HepG2 (cell line): ENCODE results near the gene NUDT2. TPM values are rescaled to one million over a fixed set of nuclear protein-coding genes. Genes with fewer than 3 reads are reported as not detected.

Source experiments
- AGO1 ChIP-seq: fragments of 200-400 bp; formaldehyde crosslinking; IDR thresholded peaks from 2 replicates; pipeline ENCODE4 v1.6.1; 2017; ENCODE audit warnings: mild to moderate bottlenecking, low read depth, low read length, moderate library complexity; ENCODE audit not compliant: poor library complexity, severe bottlenecking
- E2F1 ChIP-seq: sonication (generic); formaldehyde crosslinking; IDR thresholded peaks from 2 replicates; pipeline ENCODE4 v1.5.0; 2020; ENCODE audit warnings: missing genetic modification reagents
- GABPA ChIP-seq, 2 experiments: IDR thresholded peaks; 2 replicates each; pipeline ENCODE4 v1.6.1; 2011 to 2016; ENCODE audit warnings: low read depth in 2 of 2, low read length in 1 of 2, missing biosample characterization in 1 of 2, missing genetic modification characterization in 1 of 2
- HOXD1 ChIP-seq: sonication (generic); formaldehyde crosslinking; IDR thresholded peaks from 2 replicates; pipeline ENCODE4 v1.5.0; 2020; ENCODE audit warnings: missing genetic modification reagents
- MYC ChIP-seq: sonication (generic); formaldehyde crosslinking; IDR thresholded peaks from 2 replicates; pipeline ENCODE4 v1.9.0; 2021; ENCODE audit warnings: missing genetic modification reagents, borderline replicate concordance
- ONECUT2 ChIP-seq: sonication (generic); formaldehyde crosslinking; IDR thresholded peaks from 2 replicates; pipeline ENCODE4 v1.4.0; 2020; ENCODE audit warnings: missing genetic modification reagents
- PRMT3 ChIP-seq: sonication (generic); formaldehyde crosslinking; IDR thresholded peaks from 2 replicates; pipeline ENCODE4 v1.8.1; 2022; ENCODE audit warnings: low read depth, mild to moderate bottlenecking, moderate library complexity, missing genetic modification reagents, borderline replicate concordance
- SETDB1 ChIP-seq: sonication (generic); formaldehyde crosslinking; IDR thresholded peaks from 2 replicates; pipeline ENCODE4 v1.5.1; 2020; ENCODE audit warnings: missing genetic modification reagents, mild to moderate bottlenecking, borderline replicate concordance
- SP1 ChIP-seq, 2 experiments: fragments of 450-650 bp in 1 of 2; sonication (generic) in 1 of 2; formaldehyde crosslinking in 1 of 2; IDR thresholded peaks; 2 replicates each; pipeline versions ENCODE4 v1.4.0 to v1.6.1; 2016 to 2020; ENCODE audit warnings: missing genetic modification reagents in 1 of 2
- U2AF2 ChIP-seq: fragments of 200-400 bp; formaldehyde crosslinking; IDR thresholded peaks from 2 replicates; pipeline ENCODE4 v1.6.1; 2017; ENCODE audit warnings: low read depth, mild to moderate bottlenecking, low read length
- ZKSCAN1 ChIP-seq: fragments of 150-350 bp; IDR thresholded peaks from 2 replicates; pipeline ENCODE4 v1.6.1; 2014; ENCODE audit warnings: low read length
- ZNF33A ChIP-seq: sonication (generic); formaldehyde crosslinking; IDR thresholded peaks from 2 replicates; pipeline ENCODE4 v1.5.1; 2020; ENCODE audit warnings: missing genetic modification reagents, mild to moderate bottlenecking, moderate library complexity, borderline replicate concordance
- ZSCAN25 ChIP-seq: sonication (generic); formaldehyde crosslinking; IDR thresholded peaks from 2 replicates; pipeline ENCODE4 v1.8.0; 2022; ENCODE audit warnings: mild to moderate bottlenecking, missing genetic modification reagents
- polyA plus RNA-seq, 8 experiments: library from polyadenylated mRNA; depleted of rRNA in 3 of 8; stranded (reverse) in 7 of 8; unstranded in 1 of 8; fragments of >200 nt; fragmentation: Illumina TruSeq in 4 of 8; extraction: Trizol in 4 of 8; gene quantifications; 2 replicates each; pipeline versions ENCODE4 v1.2.1 to v1.2.3, GENCODE V29; 2011 to 2016; ENCODE audit warnings: low read depth in 4 of 8, missing spikeins in 1 of 8, mixed read lengths in 1 of 8; ENCODE audit not compliant: insufficient read depth in 1 of 8
- total RNA-seq, 5 experiments: library from RNA; depleted of rRNA; stranded (reverse); fragments of >200 nt; fragmentation: Illumina TruSeq; extraction: Trizol; gene quantifications; 2 replicates each; pipeline ENCODE4 v1.2.3, GENCODE V29; 2016; ENCODE audit warnings: low read depth in 1 of 5
- TF ChIP-seq, protein P1 (sequence below): sonication (generic); formaldehyde crosslinking; IDR thresholded peaks from 2 replicates; pipeline ENCODE4 v1.4.0; 2020; ENCODE audit warnings: missing genetic modification reagents
- TF ChIP-seq, protein P2 (sequence below): sonication (generic); formaldehyde crosslinking; IDR thresholded peaks from 2 replicates; pipeline ENCODE4 v1.4.0; 2020; ENCODE audit warnings: missing genetic modification reagents, borderline replicate concordance
- TF ChIP-seq, protein P3 (sequence below): sonication (generic); formaldehyde crosslinking; IDR thresholded peaks from 2 replicates; pipeline ENCODE4 v1.8.0; 2022; ENCODE audit warnings: mild to moderate bottlenecking, missing genetic modification reagents, borderline replicate concordance
- TF ChIP-seq, protein P4 (sequence below): fragments of 450-650 bp; IDR thresholded peaks from 2 replicates; pipeline ENCODE4 v1.6.1; 2016

The NUDT2 gene
- total and polyA plus RNA-seq, 2 of the 13 experiments (the other 11 are each of a cell fraction or from before 2014, with no cell fraction given), result 19.9 to 24.6 TPM

DNA sequence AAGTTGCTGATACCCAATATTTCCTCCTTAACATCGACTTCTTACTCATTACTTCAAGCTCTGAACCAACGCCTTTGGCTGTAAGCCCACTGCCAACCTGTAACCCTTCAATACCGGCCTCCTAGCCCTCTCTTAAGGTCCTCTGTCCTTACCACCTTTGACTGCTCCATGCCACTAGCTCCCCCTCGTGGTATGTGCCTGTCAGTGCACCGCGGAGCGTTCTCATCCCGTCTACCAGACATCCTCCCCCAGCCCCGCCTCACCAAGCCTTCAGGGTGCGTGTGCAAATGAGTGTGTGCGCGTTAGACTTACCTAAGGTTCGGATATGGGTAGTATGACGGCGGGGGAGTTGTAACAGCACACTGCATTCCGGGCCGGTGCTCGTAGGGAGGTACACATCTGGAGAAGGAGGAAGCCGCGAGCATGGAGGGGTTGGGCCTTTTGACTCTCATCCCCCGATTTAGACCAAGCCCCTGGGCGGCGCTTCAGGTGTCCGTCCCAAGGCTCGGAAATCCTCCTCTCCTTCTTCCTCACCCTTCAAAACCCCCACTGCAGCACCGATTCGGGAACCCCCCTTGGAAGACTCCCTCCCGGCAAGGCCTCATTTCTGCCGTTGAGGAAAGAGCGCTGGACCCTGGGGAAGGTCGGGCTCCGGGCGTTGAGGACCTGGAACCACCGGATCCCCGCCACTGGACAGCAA lies 50.1 kb downstream of the NUDT2 start (continued):
- TF ChIP-seq, protein P1, sequence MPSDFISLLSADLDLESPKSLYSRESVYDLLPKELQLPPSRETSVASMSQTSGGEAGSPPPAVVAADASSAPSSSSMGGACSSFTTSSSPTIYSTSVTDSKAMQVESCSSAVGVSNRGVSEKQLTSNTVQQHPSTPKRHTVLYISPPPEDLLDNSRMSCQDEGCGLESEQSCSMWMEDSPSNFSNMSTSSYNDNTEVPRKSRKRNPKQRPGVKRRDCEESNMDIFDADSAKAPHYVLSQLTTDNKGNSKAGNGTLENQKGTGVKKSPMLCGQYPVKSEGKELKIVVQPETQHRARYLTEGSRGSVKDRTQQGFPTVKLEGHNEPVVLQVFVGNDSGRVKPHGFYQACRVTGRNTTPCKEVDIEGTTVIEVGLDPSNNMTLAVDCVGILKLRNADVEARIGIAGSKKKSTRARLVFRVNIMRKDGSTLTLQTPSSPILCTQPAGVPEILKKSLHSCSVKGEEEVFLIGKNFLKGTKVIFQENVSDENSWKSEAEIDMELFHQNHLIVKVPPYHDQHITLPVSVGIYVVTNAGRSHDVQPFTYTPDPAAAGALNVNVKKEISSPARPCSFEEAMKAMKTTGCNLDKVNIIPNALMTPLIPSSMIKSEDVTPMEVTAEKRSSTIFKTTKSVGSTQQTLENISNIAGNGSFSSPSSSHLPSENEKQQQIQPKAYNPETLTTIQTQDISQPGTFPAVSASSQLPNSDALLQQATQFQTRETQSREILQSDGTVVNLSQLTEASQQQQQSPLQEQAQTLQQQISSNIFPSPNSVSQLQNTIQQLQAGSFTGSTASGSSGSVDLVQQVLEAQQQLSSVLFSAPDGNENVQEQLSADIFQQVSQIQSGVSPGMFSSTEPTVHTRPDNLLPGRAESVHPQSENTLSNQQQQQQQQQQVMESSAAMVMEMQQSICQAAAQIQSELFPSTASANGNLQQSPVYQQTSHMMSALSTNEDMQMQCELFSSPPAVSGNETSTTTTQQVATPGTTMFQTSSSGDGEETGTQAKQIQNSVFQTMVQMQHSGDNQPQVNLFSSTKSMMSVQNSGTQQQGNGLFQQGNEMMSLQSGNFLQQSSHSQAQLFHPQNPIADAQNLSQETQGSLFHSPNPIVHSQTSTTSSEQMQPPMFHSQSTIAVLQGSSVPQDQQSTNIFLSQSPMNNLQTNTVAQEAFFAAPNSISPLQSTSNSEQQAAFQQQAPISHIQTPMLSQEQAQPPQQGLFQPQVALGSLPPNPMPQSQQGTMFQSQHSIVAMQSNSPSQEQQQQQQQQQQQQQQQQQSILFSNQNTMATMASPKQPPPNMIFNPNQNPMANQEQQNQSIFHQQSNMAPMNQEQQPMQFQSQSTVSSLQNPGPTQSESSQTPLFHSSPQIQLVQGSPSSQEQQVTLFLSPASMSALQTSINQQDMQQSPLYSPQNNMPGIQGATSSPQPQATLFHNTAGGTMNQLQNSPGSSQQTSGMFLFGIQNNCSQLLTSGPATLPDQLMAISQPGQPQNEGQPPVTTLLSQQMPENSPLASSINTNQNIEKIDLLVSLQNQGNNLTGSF, result no peak
- TF ChIP-seq, protein P2, sequence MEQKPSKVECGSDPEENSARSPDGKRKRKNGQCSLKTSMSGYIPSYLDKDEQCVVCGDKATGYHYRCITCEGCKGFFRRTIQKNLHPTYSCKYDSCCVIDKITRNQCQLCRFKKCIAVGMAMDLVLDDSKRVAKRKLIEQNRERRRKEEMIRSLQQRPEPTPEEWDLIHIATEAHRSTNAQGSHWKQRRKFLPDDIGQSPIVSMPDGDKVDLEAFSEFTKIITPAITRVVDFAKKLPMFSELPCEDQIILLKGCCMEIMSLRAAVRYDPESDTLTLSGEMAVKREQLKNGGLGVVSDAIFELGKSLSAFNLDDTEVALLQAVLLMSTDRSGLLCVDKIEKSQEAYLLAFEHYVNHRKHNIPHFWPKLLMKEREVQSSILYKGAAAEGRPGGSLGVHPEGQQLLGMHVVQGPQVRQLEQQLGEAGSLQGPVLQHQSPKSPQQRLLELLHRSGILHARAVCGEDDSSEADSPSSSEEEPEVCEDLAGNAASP (CRISPR knock-in tag), result no peak; the same call in 1 of the 2 replicates
- TF ChIP-seq GABPA (IDR thresholded peaks at IDR 0.05; ENCODE audit: low read depth, low read length) (no peak), GABPA (CRISPR knock-in tag; IDR thresholded peaks at IDR 0.05; ENCODE audit: low read depth) (no peak), ZKSCAN1 (no peak), ONECUT2 (no peak), ZNF33A (CRISPR knock-in tag) (no peak), AGO1 (no peak), PRMT3 (CRISPR knock-in tag) (peak; percentile 30; the same call in 1 of the 2 replicates), E2F1 (CRISPR knock-in tag) (no peak), SP1 (IDR thresholded peaks at IDR 0.05) (no peak), SP1 (CRISPR knock-in tag; IDR thresholded peaks at IDR 0.05) (peak; percentile 33; the same call in 1 of the 2 replicates), MYC (CRISPR knock-in tag) (0 out of 2 replicates have a peak, but pooled peaks have one; percentile 15), U2AF2 (no peak), SETDB1 (no peak), ZSCAN25 (no peak), HOXD1 (CRISPR knock-in tag) (no peak)
- TF ChIP-seq, protein P3, sequence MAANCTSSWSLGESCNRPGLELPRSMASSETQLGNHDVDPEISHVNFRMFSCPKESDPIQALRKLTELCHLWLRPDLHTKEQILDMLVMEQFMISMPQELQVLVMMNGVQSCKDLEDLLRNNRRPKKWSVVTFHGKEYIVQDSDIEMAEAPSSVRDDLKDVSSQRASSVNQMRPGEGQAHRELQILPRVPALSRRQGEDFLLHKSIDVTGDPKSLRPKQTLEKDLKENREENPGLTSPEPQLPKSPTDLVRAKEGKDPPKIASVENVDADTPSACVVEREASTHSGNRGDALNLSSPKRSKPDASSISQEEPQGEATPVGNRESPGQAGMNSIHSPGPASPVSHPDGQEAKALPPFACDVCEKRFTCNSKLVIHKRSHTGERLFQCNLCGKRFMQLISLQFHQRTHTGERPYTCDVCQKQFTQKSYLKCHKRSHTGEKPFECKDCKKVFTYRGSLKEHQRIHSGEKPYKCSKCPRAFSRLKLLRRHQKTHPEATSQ (CRISPR knock-in tag), result peak; percentile 20; the same call in 1 of the 2 replicates
- TF ChIP-seq, protein P4, sequence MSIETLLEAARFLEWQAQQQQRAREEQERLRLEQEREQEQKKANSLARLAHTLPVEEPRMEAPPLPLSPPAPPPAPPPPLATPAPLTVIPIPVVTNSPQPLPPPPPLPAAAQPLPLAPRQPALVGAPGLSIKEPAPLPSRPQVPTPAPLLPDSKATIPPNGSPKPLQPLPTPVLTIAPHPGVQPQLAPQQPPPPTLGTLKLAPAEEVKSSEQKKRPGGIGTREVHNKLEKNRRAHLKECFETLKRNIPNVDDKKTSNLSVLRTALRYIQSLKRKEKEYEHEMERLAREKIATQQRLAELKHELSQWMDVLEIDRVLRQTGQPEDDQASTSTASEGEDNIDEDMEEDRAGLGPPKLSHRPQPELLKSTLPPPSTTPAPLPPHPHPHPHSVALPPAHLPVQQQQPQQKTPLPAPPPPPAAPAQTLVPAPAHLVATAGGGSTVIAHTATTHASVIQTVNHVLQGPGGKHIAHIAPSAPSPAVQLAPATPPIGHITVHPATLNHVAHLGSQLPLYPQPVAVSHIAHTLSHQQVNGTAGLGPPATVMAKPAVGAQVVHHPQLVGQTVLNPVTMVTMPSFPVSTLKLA, result no peak; the same call in 1 of the 2 replicates
